Measurements from ENCODE around the gene ZNF697.
"Not testable (repeated sequence)": the region's sequence is repeated elsewhere in the genome, so short reads cannot be mapped to it uniquely, and the experiment has no call there.

GRCh38 chr1:119605080-119605479 lies 43.0 kb downstream of the ZNF697 start:
- TF ChIP-seq, protein P1, sequence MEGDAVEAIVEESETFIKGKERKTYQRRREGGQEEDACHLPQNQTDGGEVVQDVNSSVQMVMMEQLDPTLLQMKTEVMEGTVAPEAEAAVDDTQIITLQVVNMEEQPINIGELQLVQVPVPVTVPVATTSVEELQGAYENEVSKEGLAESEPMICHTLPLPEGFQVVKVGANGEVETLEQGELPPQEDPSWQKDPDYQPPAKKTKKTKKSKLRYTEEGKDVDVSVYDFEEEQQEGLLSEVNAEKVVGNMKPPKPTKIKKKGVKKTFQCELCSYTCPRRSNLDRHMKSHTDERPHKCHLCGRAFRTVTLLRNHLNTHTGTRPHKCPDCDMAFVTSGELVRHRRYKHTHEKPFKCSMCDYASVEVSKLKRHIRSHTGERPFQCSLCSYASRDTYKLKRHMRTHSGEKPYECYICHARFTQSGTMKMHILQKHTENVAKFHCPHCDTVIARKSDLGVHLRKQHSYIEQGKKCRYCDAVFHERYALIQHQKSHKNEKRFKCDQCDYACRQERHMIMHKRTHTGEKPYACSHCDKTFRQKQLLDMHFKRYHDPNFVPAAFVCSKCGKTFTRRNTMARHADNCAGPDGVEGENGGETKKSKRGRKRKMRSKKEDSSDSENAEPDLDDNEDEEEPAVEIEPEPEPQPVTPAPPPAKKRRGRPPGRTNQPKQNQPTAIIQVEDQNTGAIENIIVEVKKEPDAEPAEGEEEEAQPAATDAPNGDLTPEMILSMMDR (IDR thresholded peaks at IDR 0.05): not testable (repeated sequence)
- TF ChIP-seq POLR2A (IDR thresholded peaks at IDR 0.05): not testable (repeated sequence)
